Measurements from ENCODE around the gene MYO1D.

The MYO1D gene

DNA sequence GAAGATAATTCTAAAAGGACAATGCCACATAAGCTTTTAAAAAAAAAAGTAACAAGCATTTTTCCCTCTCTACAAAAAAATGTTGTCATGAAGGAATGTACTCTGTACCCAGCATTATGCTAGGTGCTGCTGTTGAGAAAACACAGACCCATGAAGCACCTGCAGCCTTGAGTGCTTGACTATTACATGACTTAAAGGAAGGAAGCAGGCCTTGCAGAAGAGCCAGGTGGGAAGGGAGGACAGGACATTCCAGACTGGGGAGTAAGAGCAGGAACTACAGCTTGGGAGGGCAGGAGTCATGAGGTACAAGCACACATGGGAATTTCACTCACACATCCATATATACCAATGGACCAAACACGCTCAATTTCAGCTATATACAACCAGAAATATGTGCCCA is 3.8 kb downstream of the MYO1D start:
- in situ Hi-C loops (cut with HindIII; ENCODE audit: low sequenced_read_pairs) = no loop called here
- no peak for DNase-seq (ENCODE audit: low read depth, low spot score)
- H3K4me3 ChIP-seq (ENCODE audit: low read depth, low read length) = no peak overlapping the region
- TF ChIP-seq, protein P1, sequence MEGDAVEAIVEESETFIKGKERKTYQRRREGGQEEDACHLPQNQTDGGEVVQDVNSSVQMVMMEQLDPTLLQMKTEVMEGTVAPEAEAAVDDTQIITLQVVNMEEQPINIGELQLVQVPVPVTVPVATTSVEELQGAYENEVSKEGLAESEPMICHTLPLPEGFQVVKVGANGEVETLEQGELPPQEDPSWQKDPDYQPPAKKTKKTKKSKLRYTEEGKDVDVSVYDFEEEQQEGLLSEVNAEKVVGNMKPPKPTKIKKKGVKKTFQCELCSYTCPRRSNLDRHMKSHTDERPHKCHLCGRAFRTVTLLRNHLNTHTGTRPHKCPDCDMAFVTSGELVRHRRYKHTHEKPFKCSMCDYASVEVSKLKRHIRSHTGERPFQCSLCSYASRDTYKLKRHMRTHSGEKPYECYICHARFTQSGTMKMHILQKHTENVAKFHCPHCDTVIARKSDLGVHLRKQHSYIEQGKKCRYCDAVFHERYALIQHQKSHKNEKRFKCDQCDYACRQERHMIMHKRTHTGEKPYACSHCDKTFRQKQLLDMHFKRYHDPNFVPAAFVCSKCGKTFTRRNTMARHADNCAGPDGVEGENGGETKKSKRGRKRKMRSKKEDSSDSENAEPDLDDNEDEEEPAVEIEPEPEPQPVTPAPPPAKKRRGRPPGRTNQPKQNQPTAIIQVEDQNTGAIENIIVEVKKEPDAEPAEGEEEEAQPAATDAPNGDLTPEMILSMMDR (IDR thresholded peaks at IDR 0.05; ENCODE audit: low read depth, low read length) = no peak

DNA sequence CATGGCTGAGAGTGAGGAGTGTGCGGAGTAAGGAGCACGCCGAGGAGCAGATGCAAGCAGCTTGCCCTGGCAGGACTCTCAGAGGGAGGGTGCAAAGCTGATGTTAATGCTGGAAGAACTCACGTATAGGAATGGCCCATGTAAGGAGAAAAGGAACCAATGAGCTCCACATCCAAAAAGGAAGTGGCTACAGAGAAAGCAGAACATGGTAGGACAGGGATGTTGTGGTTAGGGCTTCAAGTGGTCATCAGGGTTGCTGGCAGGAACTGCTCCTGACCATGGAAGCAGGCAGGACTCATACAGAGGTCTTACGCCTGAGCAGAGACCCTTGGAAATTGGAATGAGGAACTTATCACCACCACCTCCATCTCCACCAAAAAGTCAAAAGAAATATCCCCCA is 5.2 kb downstream of the MYO1D start:
- TF ChIP-seq, protein P1 (IDR thresholded peaks at IDR 0.05; ENCODE audit: low read depth, low read length) = no peak
- H3K4me3 ChIP-seq (ENCODE audit: low read depth, low read length) = no peak overlapping the region
- in situ Hi-C loops (cut with HindIII; ENCODE audit: low sequenced_read_pairs) = no loop called here
- no peak for DNase-seq (ENCODE audit: low read depth, low spot score)

DNA sequence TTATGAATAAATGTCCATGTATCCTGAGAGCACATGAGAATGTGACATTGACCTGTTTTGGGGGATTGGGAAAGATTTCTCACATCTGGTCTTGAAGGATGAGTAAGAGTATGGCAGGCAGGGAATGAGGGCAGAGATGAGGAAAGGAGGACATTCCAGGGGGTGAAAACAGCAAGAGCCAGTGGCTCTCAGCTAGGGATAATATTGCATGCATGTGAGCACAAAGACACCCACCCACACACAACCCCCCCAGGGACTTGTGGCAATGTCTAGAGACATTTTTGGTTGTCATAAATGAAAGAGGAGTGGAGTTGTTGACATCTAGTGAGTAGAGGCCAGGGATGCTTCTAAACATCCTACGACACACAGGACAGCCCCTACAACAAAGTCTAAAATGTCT is 6.0 kb downstream of the MYO1D start:
- in situ Hi-C loops (cut with HindIII; ENCODE audit: low sequenced_read_pairs) = no loop called here
- TF ChIP-seq, protein P1 (IDR thresholded peaks at IDR 0.05; ENCODE audit: low read depth, low read length) = no peak

DNA sequence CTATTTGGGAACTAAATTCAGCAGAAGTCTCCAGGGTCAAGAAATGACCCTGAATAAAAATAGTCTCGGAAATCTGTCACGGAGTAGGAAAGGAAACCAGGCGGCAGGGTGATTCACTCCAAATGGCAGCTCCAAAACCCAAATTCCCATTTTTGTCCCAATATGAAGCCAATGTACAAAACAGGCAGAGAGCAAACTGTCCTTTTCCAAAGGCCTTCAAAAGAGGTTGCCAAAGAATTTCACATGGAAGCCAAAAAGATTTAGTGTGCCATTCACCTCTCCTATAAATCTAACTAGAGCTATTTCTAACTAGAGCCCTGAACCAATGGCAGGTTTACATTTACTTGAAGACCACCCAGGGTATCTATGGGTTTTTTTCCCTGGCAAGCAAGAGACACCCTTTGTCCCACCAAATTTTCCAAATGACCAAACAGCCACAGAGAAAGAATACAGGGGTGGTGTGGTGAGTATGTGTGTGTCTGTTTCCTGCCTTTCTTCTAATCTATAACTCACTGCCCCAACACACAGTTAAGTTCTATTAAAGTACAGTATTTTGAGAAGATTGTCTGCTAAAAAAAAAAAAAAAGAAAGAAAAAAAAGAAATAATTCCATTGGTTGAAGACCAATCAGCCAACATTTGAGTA is 6.8 kb downstream of the MYO1D start:
- in situ Hi-C loops (cut with HindIII; ENCODE audit: low sequenced_read_pairs) = no loop called here
- TF ChIP-seq, protein P1 (IDR thresholded peaks at IDR 0.05; ENCODE audit: low read depth, low read length) = no peak
- no peak for DNase-seq (ENCODE audit: low read depth, low spot score)
- no peak overlapping the region for H3K4me3 ChIP-seq (ENCODE audit: low read depth, low read length)

More for the DNA sequence above, 6.0 kb downstream of the MYO1D start:
- no peak for DNase-seq (ENCODE audit: low read depth, low spot score)
- no peak overlapping the region for H3K4me3 ChIP-seq (ENCODE audit: low read depth, low read length)

DNA sequence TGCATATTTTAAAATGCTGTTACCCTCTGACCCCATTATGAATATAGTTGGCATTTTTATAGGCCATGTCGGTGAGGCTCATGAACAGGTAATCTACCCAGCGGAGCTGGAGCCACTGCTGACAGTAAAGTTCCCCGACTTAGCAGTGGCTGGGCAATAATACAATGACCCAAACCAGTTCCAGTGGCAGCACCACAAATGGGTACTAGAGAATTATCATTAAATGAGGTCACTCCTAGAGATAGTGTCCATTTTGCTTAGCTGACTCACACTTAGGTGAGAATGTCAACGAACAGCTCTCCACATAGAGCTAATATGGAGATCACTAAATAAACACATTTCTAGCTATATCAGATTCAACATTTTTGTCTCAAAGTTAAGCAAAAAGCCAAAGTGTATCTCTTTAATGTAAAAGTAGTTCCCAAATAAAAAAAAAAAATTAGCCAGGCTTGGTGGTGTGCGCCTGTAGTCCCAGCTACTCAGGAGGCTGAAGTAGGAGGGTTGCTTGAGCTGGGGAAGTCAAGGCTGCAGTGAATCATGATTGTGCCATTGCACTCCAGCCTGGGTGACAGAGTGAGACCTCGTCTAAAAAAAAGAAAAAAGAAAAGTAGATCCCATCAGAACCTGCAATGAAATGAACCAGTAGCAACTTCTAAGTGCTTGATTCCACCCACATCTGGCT is 7.4 kb downstream of the MYO1D start:
- DNase-seq (ENCODE audit: low read depth, low spot score) = no peak
- H3K4me3 ChIP-seq (ENCODE audit: low read depth, low read length) = no peak overlapping the region
- TF ChIP-seq, protein P1 (IDR thresholded peaks at IDR 0.05; ENCODE audit: low read depth, low read length) = no peak
- in situ Hi-C loops (cut with HindIII; ENCODE audit: low sequenced_read_pairs) = no loop called here

DNA sequence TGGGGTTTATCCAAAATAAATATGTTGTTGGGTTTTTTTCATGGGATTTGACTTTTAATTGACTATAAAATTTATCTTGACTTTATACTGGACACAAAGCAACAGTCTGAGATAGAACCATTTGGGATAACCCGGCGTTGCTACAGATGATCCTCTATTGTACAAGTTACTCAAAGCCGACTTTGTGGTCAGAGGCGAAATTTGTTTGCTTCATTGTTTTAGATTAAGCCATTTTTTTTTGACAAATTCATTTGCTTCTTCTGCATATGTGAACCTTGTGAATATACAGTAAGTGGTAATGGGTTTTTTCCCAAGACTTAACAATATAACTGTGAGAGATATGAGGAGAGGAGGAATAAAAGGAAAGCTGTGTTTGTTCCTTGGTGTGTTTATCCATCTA is 11.8 kb downstream of the MYO1D start:
- in situ Hi-C loops (cut with HindIII; ENCODE audit: low sequenced_read_pairs) = no loop called here
- no peak for DNase-seq (ENCODE audit: low read depth, low spot score)
- no peak overlapping the region for H3K4me3 ChIP-seq (ENCODE audit: low read depth, low read length)
- TF ChIP-seq, protein P1 (IDR thresholded peaks at IDR 0.05; ENCODE audit: low read depth, low read length) = no peak

Measured in astrocyte of the spinal cord (primary cell).